ENCODE data around the gene COPB1.

DNA sequence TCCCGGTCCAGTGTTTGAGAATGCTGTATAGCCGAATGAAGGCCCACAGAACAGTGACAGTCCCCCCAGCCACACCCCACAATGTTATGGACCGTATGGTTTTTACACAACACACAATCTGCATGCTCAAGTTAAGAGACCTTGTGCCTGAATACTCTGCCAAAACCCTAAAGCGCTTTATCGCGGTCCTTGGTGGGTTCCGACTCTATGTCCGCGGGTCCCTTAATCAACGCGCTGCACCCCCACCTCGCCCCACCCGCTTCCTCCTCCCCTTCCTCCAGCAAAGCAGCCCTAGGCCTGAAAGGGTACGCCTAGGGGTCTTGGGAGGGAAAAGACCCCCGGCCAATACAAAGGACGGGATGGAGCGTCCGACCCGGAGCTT, 442 bp downstream of the COPB1 start:
- no peak for TF ChIP-seq ARNTL (CRISPR knock-in tag; IDR thresholded peaks at IDR 0.05; ENCODE audit: borderline replicate concordance, low read depth)
- TF ChIP-seq ZC3H10 (CRISPR knock-in tag; IDR thresholded peaks at IDR 0.05): no peak
- no peak for TF ChIP-seq ZFP3 (CRISPR knock-in tag; IDR thresholded peaks at IDR 0.05)
- no peak for TF ChIP-seq ZNF8 (CRISPR knock-in tag; IDR thresholded peaks at IDR 0.05)
- TF ChIP-seq ZFP30 (CRISPR knock-in tag; IDR thresholded peaks at IDR 0.05): no peak
- no peak for TF ChIP-seq PATZ1 (CRISPR knock-in tag; IDR thresholded peaks at IDR 0.05; ENCODE audit: borderline replicate concordance)

All from SK-N-SH treated with all-trans-retinoic acid at 6 μM for 48 hours (cell line).